ENCODE data around the gene NBEA.
"Not testable (repeated sequence)": the region's sequence is repeated elsewhere in the genome, so short reads cannot be mapped to it uniquely, and the experiment has no call there.

Gene NBEA

DNA sequence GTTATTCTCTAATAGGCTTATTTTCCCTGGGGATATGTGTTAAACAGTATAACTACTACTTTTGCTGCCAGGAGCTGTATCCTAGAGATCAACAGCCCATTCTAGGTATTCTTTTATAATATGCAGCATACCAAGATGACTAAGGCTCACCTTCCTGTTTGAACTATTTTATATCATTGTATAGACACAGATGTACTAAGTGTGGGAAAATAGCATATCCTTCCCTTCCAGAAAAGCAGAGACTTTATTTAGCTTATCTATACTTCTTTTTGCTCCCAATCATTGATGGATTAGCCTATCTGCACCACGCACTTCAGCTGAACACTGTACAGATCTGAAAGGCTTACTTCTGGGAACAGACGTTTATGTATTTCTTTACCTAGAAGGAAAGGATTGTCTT is 451.8 kb downstream of the NBEA start:
- no peak overlapping the region for H4K91ac ChIP-seq (ENCODE audit: low read depth, low read length)
- DNase-seq: no peak

DNA sequence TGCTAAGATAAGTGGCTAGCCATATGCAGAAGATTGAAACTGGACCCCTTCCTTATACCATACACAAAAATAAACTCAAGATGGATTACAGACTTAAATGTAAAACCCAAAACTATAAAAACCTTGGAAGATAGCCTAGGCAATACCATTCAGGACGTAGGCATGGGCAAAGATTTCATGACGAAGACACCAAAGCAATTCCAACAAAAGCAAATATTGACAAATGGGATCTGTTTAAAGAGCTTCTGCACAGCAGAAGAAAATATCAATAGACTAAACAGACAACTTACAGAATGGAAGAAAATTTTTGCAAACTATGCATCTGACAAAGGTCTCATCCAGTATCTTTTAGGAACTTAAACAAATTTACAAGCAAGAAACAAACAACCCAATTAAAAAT is 466.2 kb downstream of the NBEA start:
- H3K4me1 ChIP-seq (ENCODE audit: control insufficient read depth in 1 of 2, insufficient read depth in 2 of 2, low read length in 2 of 2); H3K9ac ChIP-seq (ENCODE audit: low read length); H2AK5ac ChIP-seq (ENCODE audit: low read length); H3K4ac ChIP-seq (ENCODE audit: low read depth, low read length); H3K9me3 ChIP-seq (ENCODE audit: insufficient read depth, low read depth, low read length); H2BK5ac ChIP-seq (ENCODE audit: low read depth, low read length, poor library complexity); H3K79me1 ChIP-seq (ENCODE audit: low read length); H4K8ac ChIP-seq (ENCODE audit: low read depth, low read length); H2BK120ac ChIP-seq (ENCODE audit: insufficient read depth, low read length, poor library complexity); H3K27ac ChIP-seq (ENCODE audit: low read depth, low read length); H2AFZ ChIP-seq (ENCODE audit: insufficient read depth, low read length, poor library complexity); H4K91ac ChIP-seq (ENCODE audit: low read depth, low read length); DNase-seq; H3K14ac ChIP-seq (ENCODE audit: low read length); H3K79me2 ChIP-seq (ENCODE audit: control insufficient read depth, insufficient read depth, low read length, poor library complexity); H3K23ac ChIP-seq (ENCODE audit: low read length); H3K27me3 ChIP-seq (ENCODE audit: insufficient read depth, low read length); H3K4me3 ChIP-seq (ENCODE audit: low read depth, low read length); H3K18ac ChIP-seq (ENCODE audit: low read length); H4K12ac ChIP-seq (ENCODE audit: low read depth, low read length); H3K36me3 ChIP-seq (ENCODE audit: control insufficient read depth in 1 of 2, insufficient read depth in 2 of 2, low read length in 2 of 2); H3K4me2 ChIP-seq (ENCODE audit: low read length); H2BK12ac ChIP-seq (ENCODE audit: low read length): not testable (repeated sequence)
- no CpG with 5 or more reads among the region's 2 CpGs for WGBS (ENCODE audit: extremely low coverage, insufficient coverage, insufficient read length)

More for the DNA sequence above, 451.8 kb downstream of the NBEA start:
- Histone ChIP-seq H2AFZ (ENCODE audit: insufficient read depth, low read length, poor library complexity) (no peak overlapping the region), H2BK120ac (ENCODE audit: insufficient read depth, low read length, poor library complexity) (no peak overlapping the region), H2BK5ac (ENCODE audit: low read depth, low read length, poor library complexity) (no peak overlapping the region), H3K27ac (ENCODE audit: low read depth, low read length) (no peak overlapping the region), H3K27me3 (ENCODE audit: insufficient read depth, low read length) (no peaks in the 10 kb centered on the region), H3K79me1 (ENCODE audit: low read length) (no peaks in the 10 kb centered on the region), H4K12ac (ENCODE audit: low read depth, low read length) (no peak overlapping the region), H3K4ac (ENCODE audit: low read depth, low read length) (no peak overlapping the region), H3K23ac (ENCODE audit: low read length) (no peak overlapping the region), H2AK5ac (ENCODE audit: low read length) (no peak overlapping the region), H3K4me1 (ENCODE audit: control insufficient read depth in 1 of 2, insufficient read depth in 2 of 2, low read length in 2 of 2) (no peaks in the 10 kb centered on the region), H3K18ac (ENCODE audit: low read length) (no peak overlapping the region), H4K8ac (ENCODE audit: low read depth, low read length) (no peak overlapping the region), H3K36me3 (ENCODE audit: control insufficient read depth in 1 of 2, insufficient read depth in 2 of 2, low read length in 2 of 2) (no peaks in the 10 kb centered on the region), H3K9ac (ENCODE audit: low read length) (no peak overlapping the region), H3K79me2 (ENCODE audit: control insufficient read depth, insufficient read depth, low read length, poor library complexity) (no peaks in the 10 kb centered on the region), H3K4me2 (ENCODE audit: low read length) (no peak overlapping the region), H3K4me3 (ENCODE audit: low read depth, low read length) (no peak overlapping the region), H3K9me3 (ENCODE audit: insufficient read depth, low read depth, low read length) (no peaks in the 10 kb centered on the region), H3K14ac (ENCODE audit: low read length) (no peak overlapping the region), H2BK12ac (ENCODE audit: low read length) (no peak overlapping the region)
- no CpG with 5 or more reads among the region's 2 CpGs for WGBS (ENCODE audit: extremely low coverage, insufficient coverage, insufficient read length)

DNA sequence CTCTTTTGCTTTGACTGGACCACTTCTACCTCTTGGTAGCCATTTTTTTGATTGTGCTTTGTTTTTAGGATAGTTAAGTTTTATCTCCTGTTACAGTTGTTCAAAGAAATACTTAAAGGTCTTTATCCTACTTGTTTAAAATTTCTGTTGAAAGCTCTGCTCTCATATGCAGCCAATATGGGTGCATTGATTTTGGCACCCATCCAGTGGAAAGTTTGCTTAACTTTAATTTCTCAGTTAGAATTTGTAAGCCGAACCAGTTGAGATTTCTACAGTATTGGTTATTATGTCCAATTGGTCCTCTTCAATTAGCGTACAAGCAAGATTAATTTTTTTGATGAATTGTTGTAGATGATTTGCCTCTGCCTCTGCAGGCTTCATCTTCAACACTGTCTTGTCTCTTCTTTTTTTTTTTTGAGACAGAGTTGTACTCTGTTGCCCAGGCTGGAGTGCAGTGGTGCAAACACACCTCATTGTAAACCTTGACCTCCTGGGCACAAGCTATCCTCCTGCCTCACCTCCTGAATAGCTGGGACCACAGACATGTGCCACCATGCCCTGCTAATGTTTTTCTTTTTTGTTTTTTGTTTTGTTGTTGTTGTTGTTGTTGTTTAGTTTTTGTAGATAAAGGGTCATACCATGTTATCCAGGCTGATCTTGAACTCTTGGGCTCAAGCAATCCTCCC is 469.1 kb downstream of the NBEA start:
- H2BK120ac ChIP-seq (ENCODE audit: insufficient read depth, low read length, poor library complexity): no peak overlapping the region
- DNase-seq: no peak

GRCh38 chr13:35448465-35448864 is 506.4 kb downstream of the NBEA start:
- DNase-seq: no peak
- Histone ChIP-seq H2AK5ac (ENCODE audit: low read length) (no peak overlapping the region), H4K12ac (ENCODE audit: low read depth, low read length) (no peak overlapping the region), H3K4ac (ENCODE audit: low read depth, low read length) (no peak overlapping the region), H2AFZ (ENCODE audit: insufficient read depth, low read length, poor library complexity) (no peak overlapping the region), H3K4me3 (ENCODE audit: low read depth, low read length) (no peak overlapping the region), H3K4me2 (ENCODE audit: low read length) (no peak overlapping the region), H3K27ac (ENCODE audit: low read depth, low read length) (no peak overlapping the region), H2BK5ac (ENCODE audit: low read depth, low read length, poor library complexity) (no peak overlapping the region), H3K9me3 (ENCODE audit: insufficient read depth, low read depth, low read length) (no peaks in the 10 kb centered on the region), H3K18ac (ENCODE audit: low read length) (no peak overlapping the region), H4K8ac (ENCODE audit: low read depth, low read length) (no peak overlapping the region), H3K79me2 (ENCODE audit: control insufficient read depth, insufficient read depth, low read length, poor library complexity) (no peaks in the 10 kb centered on the region), H3K23ac (ENCODE audit: low read length) (no peak overlapping the region), H3K4me1 (ENCODE audit: control insufficient read depth in 1 of 2, insufficient read depth in 2 of 2, low read length in 2 of 2) (no peaks in the 10 kb centered on the region), H3K14ac (ENCODE audit: low read length) (no peak overlapping the region), H4K91ac (ENCODE audit: low read depth, low read length) (no peak overlapping the region), H2BK120ac (ENCODE audit: insufficient read depth, low read length, poor library complexity) (no peak overlapping the region), H3K36me3 (ENCODE audit: control insufficient read depth in 1 of 2, insufficient read depth in 2 of 2, low read length in 2 of 2) (no peaks in the 10 kb centered on the region), H3K79me1 (ENCODE audit: low read length) (no peaks in the 10 kb centered on the region), H3K27me3 (ENCODE audit: insufficient read depth, low read length) (no peaks in the 10 kb centered on the region), H2BK12ac (ENCODE audit: low read length) (no peak overlapping the region), H3K9ac (ENCODE audit: low read length) (no peak overlapping the region)
- whole genome bisulfite sequencing (ENCODE audit: extremely low coverage, insufficient coverage, insufficient read length): no CpG with 5 or more reads among the region's 1 CpG

More for the DNA sequence above, 469.1 kb downstream of the NBEA start:
- H2BK12ac ChIP-seq (ENCODE audit: low read length): no peak overlapping the region
- no CpG with 5 or more reads among the region's 2 CpGs for WGBS (ENCODE audit: extremely low coverage, insufficient coverage, insufficient read length)
- H3K14ac ChIP-seq (ENCODE audit: low read length): no peak overlapping the region
- H3K9me3 ChIP-seq (ENCODE audit: insufficient read depth, low read depth, low read length): no peaks in the 10 kb centered on the region
- no peaks in the 10 kb centered on the region for H3K79me1 ChIP-seq (ENCODE audit: low read length)
- H3K36me3 ChIP-seq (ENCODE audit: control insufficient read depth in 1 of 2, insufficient read depth in 2 of 2, low read length in 2 of 2): no peaks in the 10 kb centered on the region
- H3K4me3 ChIP-seq (ENCODE audit: low read depth, low read length): no peak overlapping the region
- no peaks in the 10 kb centered on the region for H3K4me1 ChIP-seq (ENCODE audit: control insufficient read depth in 1 of 2, insufficient read depth in 2 of 2, low read length in 2 of 2)
- H3K23ac ChIP-seq (ENCODE audit: low read length): no peak overlapping the region
- H4K91ac ChIP-seq (ENCODE audit: low read depth, low read length): no peak overlapping the region
- no peak overlapping the region for H4K8ac ChIP-seq (ENCODE audit: low read depth, low read length)
- no peak overlapping the region for H2AK5ac ChIP-seq (ENCODE audit: low read length)
- H3K9ac ChIP-seq (ENCODE audit: low read length): no peak overlapping the region
- no peak overlapping the region for H3K4me2 ChIP-seq (ENCODE audit: low read length)
- H2BK5ac ChIP-seq (ENCODE audit: low read depth, low read length, poor library complexity): no peak overlapping the region
- H3K27me3 ChIP-seq (ENCODE audit: insufficient read depth, low read length): no peaks in the 10 kb centered on the region
- H4K12ac ChIP-seq (ENCODE audit: low read depth, low read length): no peak overlapping the region
- H3K18ac ChIP-seq (ENCODE audit: low read length): no peak overlapping the region
- no peaks in the 10 kb centered on the region for H3K79me2 ChIP-seq (ENCODE audit: control insufficient read depth, insufficient read depth, low read length, poor library complexity)
- no peak overlapping the region for H3K27ac ChIP-seq (ENCODE audit: low read depth, low read length)
- no peak overlapping the region for H2AFZ ChIP-seq (ENCODE audit: insufficient read depth, low read length, poor library complexity)
- no peak overlapping the region for H3K4ac ChIP-seq (ENCODE audit: low read depth, low read length)
